ENCODE data around the gene FCER2. TPM values are rescaled to one million over a fixed set of nuclear protein-coding genes. Genes with fewer than 3 reads are reported as not detected.

The FCER2 gene
- total RNA-seq, 1 experiment from 2014 or later, result not detected

DNA sequence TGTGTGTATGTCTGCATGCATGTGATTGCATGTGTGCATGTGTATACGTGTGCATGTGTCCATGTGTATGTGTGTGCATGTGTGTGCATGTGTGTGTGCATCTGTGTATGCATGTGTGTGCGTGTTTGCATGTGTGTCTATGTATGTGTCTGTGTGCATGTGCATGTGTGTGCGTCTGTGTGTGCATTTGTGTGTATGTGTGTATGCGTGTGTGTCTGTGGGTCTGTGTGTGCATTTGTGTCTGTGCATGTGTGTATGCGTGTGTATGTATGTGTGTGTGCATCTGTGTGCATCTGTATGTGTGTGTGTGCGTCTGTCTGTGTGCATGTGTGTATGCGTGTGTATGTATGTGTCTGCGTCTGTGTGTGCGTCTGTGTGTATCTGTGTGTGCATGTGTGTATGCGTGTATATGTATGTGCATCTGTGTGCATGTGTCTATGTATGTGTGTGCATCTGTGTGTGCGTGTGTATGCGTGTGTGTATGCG is 62.0 kb downstream of the FCER2 start:
- H3K27me3 Mint-ChIP-seq (ENCODE audit: low read depth), result peaks cover 19% of the 10 kb centered on the region
- TF ChIP-seq, protein P1, sequence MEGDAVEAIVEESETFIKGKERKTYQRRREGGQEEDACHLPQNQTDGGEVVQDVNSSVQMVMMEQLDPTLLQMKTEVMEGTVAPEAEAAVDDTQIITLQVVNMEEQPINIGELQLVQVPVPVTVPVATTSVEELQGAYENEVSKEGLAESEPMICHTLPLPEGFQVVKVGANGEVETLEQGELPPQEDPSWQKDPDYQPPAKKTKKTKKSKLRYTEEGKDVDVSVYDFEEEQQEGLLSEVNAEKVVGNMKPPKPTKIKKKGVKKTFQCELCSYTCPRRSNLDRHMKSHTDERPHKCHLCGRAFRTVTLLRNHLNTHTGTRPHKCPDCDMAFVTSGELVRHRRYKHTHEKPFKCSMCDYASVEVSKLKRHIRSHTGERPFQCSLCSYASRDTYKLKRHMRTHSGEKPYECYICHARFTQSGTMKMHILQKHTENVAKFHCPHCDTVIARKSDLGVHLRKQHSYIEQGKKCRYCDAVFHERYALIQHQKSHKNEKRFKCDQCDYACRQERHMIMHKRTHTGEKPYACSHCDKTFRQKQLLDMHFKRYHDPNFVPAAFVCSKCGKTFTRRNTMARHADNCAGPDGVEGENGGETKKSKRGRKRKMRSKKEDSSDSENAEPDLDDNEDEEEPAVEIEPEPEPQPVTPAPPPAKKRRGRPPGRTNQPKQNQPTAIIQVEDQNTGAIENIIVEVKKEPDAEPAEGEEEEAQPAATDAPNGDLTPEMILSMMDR (conservative IDR thresholded peaks at IDR 0.05), result no peak
- DNase-seq, result no peak
- H3K23me2 ChIP-seq (ENCODE audit: insufficient read length, low read depth, low read length, poor library complexity, severe bottlenecking), result no peaks in the 10 kb centered on the region
- H3K18ac ChIP-seq (ENCODE audit: insufficient read length, low read depth, low read length), result no peak overlapping the region
- H4K5ac ChIP-seq (ENCODE audit: insufficient read length, low read depth, low read length), result no peak overlapping the region
- H2BK120ac ChIP-seq (ENCODE audit: low read depth, low read length, poor library complexity, severe bottlenecking), result no peak overlapping the region
- H3K4me1 ChIP-seq (ENCODE audit: insufficient read depth, low read length), result no peaks in the 10 kb centered on the region
- no peak overlapping the region for H3K9ac ChIP-seq (ENCODE audit: extremely low read depth, insufficient read length, low read length)
- no peak overlapping the region for H2BK12ac ChIP-seq (ENCODE audit: insufficient read length, low read depth, low read length)
- no peak overlapping the region for H3T11ph ChIP-seq (ENCODE audit: low read length)
- no peak overlapping the region for H2BK15ac ChIP-seq (ENCODE audit: low read depth, low read length)
- H3K79me2 ChIP-seq (ENCODE audit: insufficient read depth, low read length), result no peaks in the 10 kb centered on the region
- H2BK20ac ChIP-seq (ENCODE audit: low read depth, low read length, poor library complexity, severe bottlenecking), result no peak overlapping the region
- no peak overlapping the region for H4K8ac ChIP-seq (replicated peaks; ENCODE audit: insufficient read length, low read depth, low read length)
- peaks cover 9 to 26% (median 17%) of the 10 kb centered on the region in 3 experiments for H3K36me3 Mint-ChIP-seq (ENCODE audit: insufficient read depth in 1 of 3, low read depth in 3 of 3)
- peaks cover 15% of the 10 kb centered on the region; the same call in 1 of the 2 replicates for H3K27me3 ChIP-seq (ENCODE audit: insufficient read depth, low read length)
- no peak overlapping the region for H3K27ac Mint-ChIP-seq
- H3K4ac ChIP-seq (ENCODE audit: low read depth, low read length), result no peak overlapping the region
- WGBS (ENCODE audit: extremely low coverage, insufficient read length, low lambda C conversion rate), result no CpG with 5 or more reads among the region's 13 CpGs
- no peak overlapping the region for H2BK5ac ChIP-seq (ENCODE audit: insufficient read length, low read length)
- H3K4me3 Mint-ChIP-seq, result peak overlapping the region in 1 of 2 experiments; percentile 11; a peak in 1 of 5 replicates
- no peak overlapping the region for H4K91ac ChIP-seq (ENCODE audit: insufficient read length, low read depth, low read length)
- no peaks in the 10 kb centered on the region for H3K9me3 ChIP-seq (ENCODE audit: control insufficient read depth, low read depth, low read length)
- no peak overlapping the region for H3K27ac ChIP-seq (ENCODE audit: insufficient read length, low read depth, low read length)
- no peaks in the 10 kb centered on the region for H3K9me3 Mint-ChIP-seq
- H3K23ac ChIP-seq (ENCODE audit: insufficient read length, low read depth, low read length), result no peak overlapping the region
- H3K4me2 ChIP-seq (ENCODE audit: insufficient read depth, insufficient read length, low read length), result no peak overlapping the region
- H2AFZ ChIP-seq (ENCODE audit: low read length), result no peak overlapping the region
- H3K56ac ChIP-seq (ENCODE audit: insufficient read length, low read depth, low read length), result no peak overlapping the region
- no peaks in the 10 kb centered on the region for H3K79me1 ChIP-seq (ENCODE audit: insufficient read depth, low read depth, low read length, poor library complexity, severe bottlenecking)
- H3K4me1 Mint-ChIP-seq, result peaks cover 0 to 13% of the 10 kb centered on the region in 2 experiments; a peak in 2 of 4 replicates
- H3K14ac ChIP-seq (ENCODE audit: insufficient read depth, low read length), result no peak overlapping the region
- no peaks in the 10 kb centered on the region for H4K20me1 ChIP-seq (ENCODE audit: control insufficient read depth, insufficient read depth, insufficient read length)
- H2AK5ac ChIP-seq (ENCODE audit: insufficient read length, low read length), result no peak overlapping the region
